AG04450 (cell line): Measurements from ENCODE around the gene CFAP68. TPM values are rescaled to one million over a fixed set of nuclear protein-coding genes. Genes with fewer than 3 reads are reported as not detected.

Experiments used
- CTCF ChIA-PET: fragments of 300-600, 350-600 bp; formaldehyde crosslinking; extraction: SDS; loops from one replicate; lab custom pipeline; 2022; ENCODE audit warnings: antibody characterized with exemption, inconsistent platforms; lab: Charles Lee
- POLR2A ChIA-PET: fragments of 350-600 bp; formaldehyde crosslinking; extraction: SDS; loops from one replicate; lab custom pipeline; 2021; ENCODE audit warnings: antibody characterized with exemption, inconsistent platforms; lab: Yijun Ruan, JAX
- DNase-seq: peaks from one replicate; pipeline ENCODE4 v3.0.0-alpha.2; 2011; ENCODE audit warnings: low read depth, low spot score
- H3K27ac ChIP-seq: one replicate; pipeline ENCODE4 v1.5.1; 2012; ENCODE audit warnings: low read depth, low read length, control low read depth
- H3K27me3 ChIP-seq: one replicate; pipeline ENCODE4 v1.6.0; 2012; ENCODE audit warnings: low read length; ENCODE audit not compliant: control insufficient read depth, insufficient read depth
- H3K4me3 ChIP-seq: 2 replicates; pipeline ENCODE4 v1.5.1; 2011; ENCODE audit warnings: mild to moderate bottlenecking, low read depth, low read length, control low read depth
- H3K9me3 ChIP-seq: 2 replicates; pipeline ENCODE4 v1.5.1; 2012; ENCODE audit warnings: low read length; ENCODE audit not compliant: control insufficient read depth, insufficient read depth
- polyA plus RNA-seq: library from polyadenylated mRNA; depleted of rRNA; stranded (reverse); fragments of >200 nt; gene quantifications from 2 replicates; pipeline ENCODE4 v1.2.3, GENCODE V29; 2011
- TF ChIP-seq, protein P1 (sequence below): IDR thresholded peaks from 2 replicates; pipeline ENCODE4 v1.5.1; 2011; ENCODE audit warnings: low read depth, low read length, control low read depth, inconsistent platforms

CFAP68 gene
- polyA plus RNA-seq, 1 experiment = 45.1 TPM

DNA sequence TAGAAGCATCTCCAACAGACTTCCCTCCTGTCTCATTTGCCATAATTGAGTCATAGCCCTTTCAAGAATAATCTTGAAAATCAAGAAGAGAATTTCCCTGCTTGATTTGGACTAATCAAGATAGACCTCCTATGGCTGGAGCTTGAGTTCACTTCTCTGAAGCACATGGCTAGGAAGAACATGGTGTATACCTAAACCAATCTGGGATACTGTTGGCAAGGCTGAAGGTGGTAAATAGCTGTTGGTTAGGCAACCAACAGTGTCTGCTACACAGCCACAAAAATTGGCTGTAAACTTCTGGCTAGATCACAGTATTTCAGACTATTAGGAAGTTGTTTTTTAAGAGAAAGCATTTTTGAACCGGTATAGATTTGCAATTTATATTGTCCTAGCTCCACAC, 27.3 kb downstream of the CFAP68 start:
- H3K9me3 ChIP-seq = no peaks in the 10 kb centered on the region
- TF ChIP-seq, protein P1, sequence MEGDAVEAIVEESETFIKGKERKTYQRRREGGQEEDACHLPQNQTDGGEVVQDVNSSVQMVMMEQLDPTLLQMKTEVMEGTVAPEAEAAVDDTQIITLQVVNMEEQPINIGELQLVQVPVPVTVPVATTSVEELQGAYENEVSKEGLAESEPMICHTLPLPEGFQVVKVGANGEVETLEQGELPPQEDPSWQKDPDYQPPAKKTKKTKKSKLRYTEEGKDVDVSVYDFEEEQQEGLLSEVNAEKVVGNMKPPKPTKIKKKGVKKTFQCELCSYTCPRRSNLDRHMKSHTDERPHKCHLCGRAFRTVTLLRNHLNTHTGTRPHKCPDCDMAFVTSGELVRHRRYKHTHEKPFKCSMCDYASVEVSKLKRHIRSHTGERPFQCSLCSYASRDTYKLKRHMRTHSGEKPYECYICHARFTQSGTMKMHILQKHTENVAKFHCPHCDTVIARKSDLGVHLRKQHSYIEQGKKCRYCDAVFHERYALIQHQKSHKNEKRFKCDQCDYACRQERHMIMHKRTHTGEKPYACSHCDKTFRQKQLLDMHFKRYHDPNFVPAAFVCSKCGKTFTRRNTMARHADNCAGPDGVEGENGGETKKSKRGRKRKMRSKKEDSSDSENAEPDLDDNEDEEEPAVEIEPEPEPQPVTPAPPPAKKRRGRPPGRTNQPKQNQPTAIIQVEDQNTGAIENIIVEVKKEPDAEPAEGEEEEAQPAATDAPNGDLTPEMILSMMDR = no peak
- no peak overlapping the region for H3K4me3 ChIP-seq
- DNase-seq = no peak
- CTCF ChIA-PET = interaction anchor here (0.6 to 1.2 kb wide), 2 partner anchors 25 to 239 kb away, joined by 3 to 5 read pairs; no protein-coding TSS in a partner anchor
- H3K27ac ChIP-seq = no peak overlapping the region
- POLR2A ChIA-PET = no interaction called here
- H3K27me3 ChIP-seq = peaks cover 3% of the 10 kb centered on the region

DNA sequence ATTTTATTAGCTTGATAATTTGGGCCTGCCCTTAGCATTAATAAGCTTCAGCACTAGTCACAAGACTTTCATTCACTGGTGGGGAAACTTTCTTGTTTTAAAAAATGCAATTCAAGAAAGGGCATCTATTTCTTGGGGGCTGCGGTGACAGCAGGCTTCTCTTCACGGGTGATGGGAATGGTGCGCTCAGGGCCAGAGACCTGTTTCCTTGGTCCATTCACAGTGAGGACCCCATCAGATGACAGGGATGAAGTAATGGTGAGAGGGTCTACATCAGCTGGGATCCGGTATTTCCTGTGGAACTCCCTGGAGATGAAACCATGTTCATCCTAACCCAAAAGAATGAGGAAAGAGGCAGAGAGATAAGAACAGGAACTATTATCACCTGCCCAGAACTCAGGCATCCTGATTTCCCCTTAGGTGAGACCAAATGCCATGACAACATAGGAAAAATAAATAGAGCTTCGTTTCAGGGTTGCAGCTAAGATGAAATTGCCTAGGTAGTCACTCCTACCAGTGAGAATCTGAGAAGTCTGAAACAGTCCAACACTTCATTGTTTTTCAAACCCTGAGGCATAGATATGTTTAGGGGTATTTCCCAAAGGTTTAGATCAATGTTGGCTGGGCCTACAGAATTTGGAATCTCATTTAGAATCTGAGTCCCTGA, 29.4 kb downstream of the CFAP68 start:
- TF ChIP-seq, protein P1 = no peak
- DNase-seq = no peak
- Histone ChIP-seq H3K4me3 (no peak overlapping the region), H3K9me3 (no peaks in the 10 kb centered on the region; the same call in 1 of the 2 replicates), H3K27me3 (peaks cover 3% of the 10 kb centered on the region), H3K27ac (no peak overlapping the region)
- POLR2A ChIA-PET = no interaction called here
- CTCF ChIA-PET = no interaction called here

DNA sequence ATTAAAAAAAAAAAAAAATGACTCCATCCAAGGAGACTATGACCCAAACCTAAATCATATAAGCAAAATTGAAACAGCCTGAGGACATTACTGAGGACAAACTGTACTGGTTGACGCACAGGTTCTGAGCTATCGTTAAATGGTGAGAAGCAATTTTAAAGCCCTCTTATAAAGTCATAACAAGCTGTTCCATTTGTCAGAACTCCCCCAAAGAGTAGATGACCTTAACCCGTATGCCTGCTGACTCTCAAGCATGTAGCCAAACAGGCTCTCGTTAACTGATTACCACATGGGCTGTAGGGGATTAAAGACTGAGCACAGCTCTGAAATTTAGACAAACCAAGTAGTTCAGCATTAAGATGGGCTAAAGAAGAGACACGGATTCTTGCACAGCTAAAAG, 30.0 kb downstream of the CFAP68 start:
- CTCF ChIA-PET = interaction anchor here (0.7 kb wide), 1 partner anchor 18 kb away, joined by 4 read pairs; no protein-coding TSS in a partner anchor
- H3K27ac ChIP-seq = no peak overlapping the region

DNA sequence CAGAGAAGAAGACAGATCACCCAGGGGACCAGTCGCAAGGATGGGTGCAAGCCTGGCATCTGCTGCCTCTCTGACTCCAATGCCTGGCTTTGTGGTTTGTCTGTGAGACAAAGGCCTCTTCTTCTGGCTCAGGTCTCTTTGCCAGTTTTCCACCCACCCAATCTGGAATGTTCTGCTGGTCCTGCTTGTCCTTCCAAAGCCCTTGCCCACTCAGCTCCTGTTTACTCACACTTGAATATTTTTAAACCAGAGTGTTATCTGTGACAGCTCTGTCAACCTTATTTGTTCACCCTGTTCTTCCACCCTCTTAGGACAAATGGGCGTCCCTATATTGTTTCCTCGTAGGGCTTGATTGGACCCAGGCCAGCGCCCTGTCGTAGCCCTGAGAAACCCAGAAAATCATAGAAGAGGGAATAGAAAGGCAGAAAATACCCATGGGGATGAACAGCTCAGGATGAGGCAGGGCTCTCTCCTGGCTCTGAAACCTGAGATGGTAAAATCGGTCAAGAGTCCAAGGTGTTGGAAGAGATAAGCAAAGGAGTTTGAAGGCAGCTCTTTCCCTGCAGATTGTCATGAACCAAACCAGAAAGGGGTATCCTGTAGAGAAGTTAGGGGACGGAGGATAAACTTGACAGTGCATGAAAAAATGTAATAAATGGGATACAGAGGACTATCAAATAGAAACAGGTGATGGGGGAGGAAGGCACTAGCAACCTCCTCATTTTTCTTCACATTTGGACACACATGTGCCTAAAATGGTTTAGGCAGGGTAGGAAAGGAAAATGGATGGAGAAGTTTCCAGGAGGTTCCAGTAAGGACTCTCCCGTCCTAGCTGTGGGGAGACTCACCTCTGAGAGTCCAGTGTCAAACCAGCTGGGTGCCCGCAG, 31.6 kb downstream of the CFAP68 start:
- H3K4me3 ChIP-seq = no peak overlapping the region
- no peak for DNase-seq
- no peaks in the 10 kb centered on the region; the same call in 1 of the 2 replicates for H3K9me3 ChIP-seq
- CTCF ChIA-PET = interaction anchor here (1.2 kb wide), 1 partner anchor 40 kb away, joined by 4 read pairs; the partner anchor contains the start of gene ALG9
- TF ChIP-seq, protein P1 = no peak
- peaks cover 3% of the 10 kb centered on the region for H3K27me3 ChIP-seq
- POLR2A ChIA-PET = no interaction called here
- no peak overlapping the region for H3K27ac ChIP-seq

More for the DNA sequence above, 30.0 kb downstream of the CFAP68 start:
- Histone ChIP-seq H3K9me3 (no peaks in the 10 kb centered on the region; the same call in 1 of the 2 replicates), H3K4me3 (no peak overlapping the region), H3K27me3 (peaks cover 3% of the 10 kb centered on the region)
- TF ChIP-seq, protein P1 = no peak
- no peak for DNase-seq
- POLR2A ChIA-PET = no interaction called here
